Transverse colon (tissue), 4 donors: ENCODE measurements around the gene EPHB2. TPM values are rescaled to one million over a fixed set of nuclear protein-coding genes. Genes with fewer than 3 reads are reported as not detected.
"Not testable (repeated sequence)": the region's sequence is repeated elsewhere in the genome, so short reads cannot be mapped to it uniquely, and the experiment has no call there.

Source experiments
- DNase-seq: peaks from one replicate; pipeline ENCODE4 v3.0.0-alpha.2; 2019
- H3K27ac ChIP-seq, 4 donors: fragments of 200-600 bp; sonication (generic); 2 replicates each; pipeline ENCODE4 v1.5.1; 2016 to 2018; ENCODE audit warnings: inconsistent platforms in 4 of 4
- H3K27me3 ChIP-seq: fragments of 200-600 bp; sonication (generic); 2 replicates; pipeline ENCODE4 v1.5.1; 2017; ENCODE audit warnings: inconsistent platforms
- H3K36me3 ChIP-seq, 4 donors: fragments of 200-600 bp; sonication (generic); 2 replicates each; pipeline ENCODE4 v1.5.1; 2017 to 2019; ENCODE audit warnings: inconsistent platforms in 4 of 4
- H3K4me1 ChIP-seq, 4 donors: fragments of 200-600 bp; sonication (generic); 2 replicates each; pipeline ENCODE4 v1.5.1; 2017 to 2020; ENCODE audit warnings: inconsistent platforms in 4 of 4
- H3K4me3 ChIP-seq, 4 donors: fragments of 200-600 bp; sonication (generic); 1 replicate in 1 of 4; 2 replicates in 3 of 4; pipeline versions ENCODE4 v1.5.1 to v1.6.1; 2017 to 2019; ENCODE audit warnings: inconsistent platforms in 4 of 4
- H3K9me3 ChIP-seq, 2 donors: fragments of 200-600 bp; sonication (generic); 2 replicates each; pipeline ENCODE4 v1.5.1; 2017 to 2019; ENCODE audit warnings: inconsistent platforms in 2 of 2
- EP300 ChIP-seq: sonication (generic); formaldehyde crosslinking; IDR thresholded peaks from one replicate; pipeline ENCODE4 v1.6.1; 2017; ENCODE audit warnings: antibody characterized with exemption, low read depth
- POLR2A ChIP-seq: fragments of 450-650 bp; IDR thresholded peaks from one replicate; pipeline ENCODE4 v1.6.1; 2016; ENCODE audit warnings: antibody characterized with exemption, mild to moderate bottlenecking, moderate library complexity
- POLR2AphosphoS5 ChIP-seq, 3 donors: sonication (generic); formaldehyde crosslinking; IDR thresholded peaks; one replicate each; pipeline ENCODE4 v1.6.1; 2016; ENCODE audit warnings: antibody characterized with exemption in 3 of 3
- WGBS, 2 donors: methylation state at CpG; one replicate each; pipeline ENCODE4 v1.1.5; 2018; ENCODE audit warnings: low coverage in 1 of 2; 5-methylcytosine and 5-hydroxymethylcytosine counted together
- in situ Hi-C, 4 donors: fragments of 200-750 bp; cut with MboI; loops; one replicate each; pipeline versions ENCODE4 v1.15.0 to v1.15.1; 2017; ENCODE audit warnings: low sequenced_read_pairs in 3 of 4, low pct_ligation_motif_present in 1 of 4, low pct_unique_long_range_greater_than_20kb in 1 of 4
- intact Hi-C: fragments of 100-400 bp; cut with DNase I; formaldehyde crosslinking; loops from one replicate; pipeline ENCODE4 v1.15.1; 2023; ENCODE audit warnings: low total_unique reads
- total RNA-seq, 4 donors: library from RNA; depleted of rRNA; stranded (reverse); fragments of >200 nt; gene quantifications; one replicate each; pipeline ENCODE4 v1.1.0, GENCODE V29; 2016
- TF ChIP-seq, protein P1 (sequence below), 5 experiments: fragments of 200-600 bp in 3 of 5; fragments of 450-650 bp in 2 of 5; sonication (generic) in 3 of 5; IDR thresholded peaks; 1 replicate in 2 of 5; 2 replicates in 3 of 5; pipeline ENCODE4 v1.5.1; 2016 to 2017; ENCODE audit warnings: antibody characterized with exemption in 5 of 5, inconsistent platforms in 3 of 5, mild to moderate bottlenecking in 2 of 5, moderate library complexity in 1 of 5

EPHB2 gene
- total RNA-seq, 4 donors from 2014 or later = 3.0 to 152 (median 27.9) TPM

DNA sequence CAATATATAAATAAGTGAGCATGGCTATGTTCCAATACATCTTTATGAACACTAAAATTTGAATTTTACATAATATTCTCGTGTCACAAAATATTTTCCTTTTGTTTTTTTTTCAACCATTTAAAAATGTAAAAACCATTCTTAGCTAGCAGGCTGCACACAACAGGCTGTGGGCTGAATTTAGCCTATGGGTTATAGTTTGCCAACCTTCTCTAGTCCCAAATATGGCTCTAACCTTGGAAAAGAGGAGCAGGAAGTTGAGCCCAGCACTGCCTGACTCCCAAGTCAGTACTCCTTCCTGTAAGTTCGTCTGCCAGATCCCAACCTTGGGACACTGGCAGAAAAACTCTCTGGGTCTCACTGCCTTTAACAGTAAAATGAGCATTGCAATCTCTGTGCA, 44.2 kb upstream of the EPHB2 start:
- no peaks in the 10 kb centered on the region for H3K36me3 ChIP-seq
- TF ChIP-seq POLR2A (no peak), EP300 (no peak), POLR2AphosphoS5 (IDR thresholded peaks at IDR 0.05) (no peak)
- TF ChIP-seq, protein P1, sequence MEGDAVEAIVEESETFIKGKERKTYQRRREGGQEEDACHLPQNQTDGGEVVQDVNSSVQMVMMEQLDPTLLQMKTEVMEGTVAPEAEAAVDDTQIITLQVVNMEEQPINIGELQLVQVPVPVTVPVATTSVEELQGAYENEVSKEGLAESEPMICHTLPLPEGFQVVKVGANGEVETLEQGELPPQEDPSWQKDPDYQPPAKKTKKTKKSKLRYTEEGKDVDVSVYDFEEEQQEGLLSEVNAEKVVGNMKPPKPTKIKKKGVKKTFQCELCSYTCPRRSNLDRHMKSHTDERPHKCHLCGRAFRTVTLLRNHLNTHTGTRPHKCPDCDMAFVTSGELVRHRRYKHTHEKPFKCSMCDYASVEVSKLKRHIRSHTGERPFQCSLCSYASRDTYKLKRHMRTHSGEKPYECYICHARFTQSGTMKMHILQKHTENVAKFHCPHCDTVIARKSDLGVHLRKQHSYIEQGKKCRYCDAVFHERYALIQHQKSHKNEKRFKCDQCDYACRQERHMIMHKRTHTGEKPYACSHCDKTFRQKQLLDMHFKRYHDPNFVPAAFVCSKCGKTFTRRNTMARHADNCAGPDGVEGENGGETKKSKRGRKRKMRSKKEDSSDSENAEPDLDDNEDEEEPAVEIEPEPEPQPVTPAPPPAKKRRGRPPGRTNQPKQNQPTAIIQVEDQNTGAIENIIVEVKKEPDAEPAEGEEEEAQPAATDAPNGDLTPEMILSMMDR (IDR thresholded peaks at IDR 0.05) = no peak
- no peak overlapping the region for H3K27ac ChIP-seq
- intact Hi-C loops = no loop called here
- H3K4me1 ChIP-seq = no peaks in the 10 kb centered on the region
- H3K4me3 ChIP-seq = no peak overlapping the region
- no peak for DNase-seq
- in situ Hi-C loops = no loop called here
- H3K9me3 ChIP-seq = no peaks in the 10 kb centered on the region
- no peaks in the 10 kb centered on the region for H3K27me3 ChIP-seq
- WGBS, 2 donors = 51 to 57% methylated on average over 2 of the region's 2 CpGs

DNA sequence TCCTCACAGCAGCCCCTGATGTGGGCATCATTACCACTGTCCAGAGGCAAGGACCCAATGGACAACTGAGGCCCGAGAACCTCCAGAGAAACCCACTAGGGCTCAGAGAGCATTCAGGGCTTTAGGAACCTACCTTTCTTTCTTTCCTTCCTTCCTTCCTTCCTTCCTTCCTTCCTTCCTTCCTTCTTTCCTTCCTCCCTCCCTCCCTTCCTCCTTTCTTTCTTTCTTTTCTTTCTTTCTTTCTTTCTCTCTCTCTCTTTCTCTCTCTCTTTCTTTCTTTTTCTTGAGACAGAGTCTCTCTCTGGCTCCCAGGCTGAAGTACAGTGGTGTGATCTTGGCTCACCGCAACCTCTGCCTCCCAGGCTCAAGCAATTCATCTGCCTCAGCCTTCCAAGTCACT, 41.8 kb upstream of the EPHB2 start:
- peaks cover 16% of the 10 kb centered on the region for H3K27me3 ChIP-seq
- DNase-seq, H3K4me3 ChIP-seq, H3K4me1 ChIP-seq, H3K9me3 ChIP-seq, H3K27ac ChIP-seq, H3K36me3 ChIP-seq, intact Hi-C loops, in situ Hi-C loops: not testable (repeated sequence)
- 78% methylated on average over 2 of the region's 2 CpGs; no CpG with 5 or more reads in 1 of the 2 donors for WGBS, 2 donors

DNA sequence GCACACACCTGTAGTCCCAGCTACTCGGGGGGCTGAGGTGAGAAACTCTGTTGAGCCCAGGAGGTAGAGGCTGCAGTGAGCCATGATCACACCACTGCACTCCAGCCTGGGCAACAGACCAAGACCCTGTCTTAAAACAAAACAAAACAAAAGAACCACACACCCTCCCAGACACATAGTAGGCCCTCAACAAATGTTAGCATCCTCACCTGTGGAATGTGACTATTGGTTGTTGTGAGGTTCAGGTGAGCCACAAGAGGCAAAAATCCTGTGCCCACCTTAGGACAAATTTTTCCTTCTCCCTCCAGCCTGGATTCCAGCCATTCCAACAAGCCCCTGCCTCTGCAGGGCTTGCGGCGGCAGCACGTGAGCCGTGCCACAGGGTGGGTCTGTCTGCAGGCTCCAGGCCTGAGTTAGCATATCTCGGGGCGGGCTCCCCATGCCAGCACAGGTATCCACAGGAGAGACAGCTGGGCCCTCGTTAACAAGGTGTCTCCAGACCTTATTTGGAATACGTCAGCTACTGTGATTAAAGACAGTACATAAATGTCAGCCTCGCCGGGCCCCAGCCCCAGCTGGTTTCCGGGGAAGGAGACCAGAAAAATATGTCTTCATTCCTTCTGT, 40.2 kb upstream of the EPHB2 start:
- H3K36me3 ChIP-seq = no peaks in the 10 kb centered on the region
- DNase-seq = no peak
- WGBS, 2 donors = 61% methylated on average over 12 of the region's 12 CpGs; no CpG with 5 or more reads in 1 of the 2 donors

DNA sequence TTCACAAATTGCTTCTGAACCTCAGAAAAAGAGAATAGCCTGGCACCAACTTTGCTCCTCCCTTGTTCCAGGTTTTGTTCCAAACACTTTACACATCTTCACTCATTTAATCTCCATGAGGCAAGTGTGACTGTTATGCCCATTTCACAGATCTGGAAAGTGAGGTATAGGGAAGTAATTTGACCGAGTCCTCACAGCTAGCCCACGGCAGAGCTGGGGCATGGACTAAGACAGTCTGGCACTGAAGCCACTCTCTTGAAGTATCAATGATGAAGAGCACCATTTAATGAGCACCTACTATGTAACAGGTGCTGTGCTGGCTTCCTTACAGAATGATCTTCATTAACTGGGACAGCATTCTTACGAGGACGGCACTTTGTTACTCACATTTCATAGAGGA, 38.6 kb upstream of the EPHB2 start:
- Histone ChIP-seq H3K36me3 (no peaks in the 10 kb centered on the region), H3K4me1 (peaks cover 0 to 10% (median 4%) of the 10 kb centered on the region in 4 donors), H3K4me3 (no peak overlapping the region), H3K9me3 (no peaks in the 10 kb centered on the region), H3K27ac (no peak overlapping the region), H3K27me3 (peaks cover 22% of the 10 kb centered on the region)
- DNase-seq = no peak
- intact Hi-C loops = no loop called here
- WGBS, 2 donors = 84% methylated on average over 4 of the region's 4 CpGs; no CpG with 5 or more reads in 1 of the 2 donors
- in situ Hi-C loops = no loop called here
- TF ChIP-seq, protein P1 (IDR thresholded peaks at IDR 0.05) = no peak
- TF ChIP-seq EP300 (no peak), POLR2A (no peak), POLR2AphosphoS5 (IDR thresholded peaks at IDR 0.05) (no peak)

More for the DNA sequence above, 40.2 kb upstream of the EPHB2 start:
- TF ChIP-seq EP300 = no peak
- no peak for TF ChIP-seq POLR2A
- TF ChIP-seq POLR2AphosphoS5 (IDR thresholded peaks at IDR 0.05) = no peak
- TF ChIP-seq, protein P1 (IDR thresholded peaks at IDR 0.05) = no peak
- peaks cover 22% of the 10 kb centered on the region for H3K27me3 ChIP-seq
- peaks cover 0 to 3% (median 0%) of the 10 kb centered on the region in 4 donors for H3K4me1 ChIP-seq
- intact Hi-C loops = no loop called here
- H3K9me3 ChIP-seq = no peaks in the 10 kb centered on the region
- H3K4me3 ChIP-seq = no peak overlapping the region
- in situ Hi-C loops = no loop called here
- no peak overlapping the region for H3K27ac ChIP-seq
